NCI-H1105 treated with DMSO at 0.1 percent for 48 hours (cell line): ENCODE data around the gene KDSR.

Source experiments
- DNase-seq: peaks from one replicate; lab custom pipeline; 2025; lab: John Stamatoyannopoulos, UW

The KDSR gene

DNA sequence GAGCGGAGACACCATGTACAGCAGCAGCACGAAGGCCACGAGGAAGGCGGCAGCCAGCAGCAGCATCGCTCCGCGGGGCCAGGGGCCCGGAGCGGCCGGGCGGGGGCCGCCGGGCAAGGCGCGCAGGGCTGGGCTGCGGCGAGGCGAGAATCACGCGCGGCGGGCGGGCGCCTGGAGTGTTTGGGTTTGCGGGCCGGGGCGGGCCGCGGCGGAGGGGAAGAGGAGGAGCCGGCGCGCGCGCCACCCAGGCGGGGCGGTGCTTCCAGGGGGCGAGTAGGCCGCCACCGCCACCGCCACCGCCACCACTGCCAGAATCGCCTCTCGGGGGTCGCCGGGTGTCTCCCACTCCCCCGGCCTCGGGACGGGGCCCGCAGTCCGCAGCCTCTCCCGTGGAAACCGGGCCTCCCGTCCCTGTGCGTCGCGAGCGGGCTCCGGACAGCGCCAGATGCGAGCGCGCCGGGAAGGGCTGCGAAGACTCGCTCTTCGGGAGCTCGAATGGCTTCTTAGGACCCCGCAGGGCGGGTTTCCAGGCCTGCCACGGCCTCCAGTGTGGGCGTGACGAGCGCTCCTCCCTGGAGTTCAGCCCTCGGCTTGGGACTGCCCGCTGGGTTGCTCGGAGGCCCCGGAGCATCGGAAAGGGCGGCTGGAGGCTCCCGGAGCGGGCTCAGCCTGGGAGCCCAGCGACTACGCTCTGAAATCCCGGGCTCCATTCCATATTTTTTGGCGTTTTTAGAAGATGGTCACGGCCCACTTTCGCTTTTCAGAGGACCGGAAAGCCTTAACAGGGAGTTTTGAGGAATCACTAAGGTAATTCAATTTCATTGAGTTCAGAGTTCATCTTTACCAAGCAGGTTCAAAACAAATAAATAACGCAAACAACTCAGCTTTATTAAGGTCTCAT lies at the start of gene KDSR:
KDSR (minus strand) TSS at position 154 of the 901 bp plus-strand sequence; CDS start at position 66, 88 bp downstream.
- DNase-seq: peak; percentile 99

GRCh38 chr18:63412953-63413352 lies 45.9 kb upstream of the KDSR start:
- DNase-seq: no peak

DNA sequence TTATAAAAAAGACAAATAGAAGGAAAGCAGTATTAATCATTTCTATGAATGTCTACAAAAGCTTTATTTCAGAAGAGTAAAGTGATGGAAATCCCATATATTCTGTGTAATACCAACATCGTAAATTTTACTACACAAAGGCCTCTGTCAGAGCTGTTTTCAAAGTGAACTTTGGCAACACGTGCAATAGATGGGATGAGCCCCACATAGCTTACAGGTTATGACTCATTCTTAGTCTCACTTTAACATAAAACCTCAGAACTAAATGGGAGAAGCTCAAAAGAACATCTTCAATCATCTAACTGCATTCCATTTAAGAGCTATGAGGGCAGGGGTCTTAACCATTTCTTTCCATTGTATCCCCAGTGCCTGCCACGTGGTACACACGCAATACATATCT lies 43.8 kb upstream of the KDSR start:
- no peak for DNase-seq

- DNase-seq: no peak
Measured at GRCh38 chr18:63409301-63409700, 42.3 kb upstream of the KDSR start.

GRCh38 chr18:63407734-63408133 lies 40.7 kb upstream of the KDSR start:
- no peak for DNase-seq

DNA sequence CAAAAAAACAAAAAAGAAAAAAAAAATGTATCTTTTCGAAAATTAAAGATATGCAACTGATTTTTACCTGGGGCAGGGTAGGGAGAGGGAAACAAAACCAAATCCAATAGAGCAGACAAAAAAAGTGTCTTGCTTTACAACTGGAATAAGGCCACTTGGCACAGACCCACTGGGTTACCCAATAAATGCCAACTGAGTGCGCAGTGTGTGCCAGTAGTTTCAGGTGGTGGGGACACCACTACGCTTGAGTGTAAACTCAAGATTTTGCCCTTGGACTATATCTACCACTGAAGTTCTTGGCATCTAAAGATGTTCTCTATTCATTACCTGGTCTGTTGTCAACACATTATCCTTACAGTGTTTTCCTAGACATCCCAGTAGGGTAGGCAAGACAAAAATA lies 39.0 kb upstream of the KDSR start:
- no peak for DNase-seq

DNA sequence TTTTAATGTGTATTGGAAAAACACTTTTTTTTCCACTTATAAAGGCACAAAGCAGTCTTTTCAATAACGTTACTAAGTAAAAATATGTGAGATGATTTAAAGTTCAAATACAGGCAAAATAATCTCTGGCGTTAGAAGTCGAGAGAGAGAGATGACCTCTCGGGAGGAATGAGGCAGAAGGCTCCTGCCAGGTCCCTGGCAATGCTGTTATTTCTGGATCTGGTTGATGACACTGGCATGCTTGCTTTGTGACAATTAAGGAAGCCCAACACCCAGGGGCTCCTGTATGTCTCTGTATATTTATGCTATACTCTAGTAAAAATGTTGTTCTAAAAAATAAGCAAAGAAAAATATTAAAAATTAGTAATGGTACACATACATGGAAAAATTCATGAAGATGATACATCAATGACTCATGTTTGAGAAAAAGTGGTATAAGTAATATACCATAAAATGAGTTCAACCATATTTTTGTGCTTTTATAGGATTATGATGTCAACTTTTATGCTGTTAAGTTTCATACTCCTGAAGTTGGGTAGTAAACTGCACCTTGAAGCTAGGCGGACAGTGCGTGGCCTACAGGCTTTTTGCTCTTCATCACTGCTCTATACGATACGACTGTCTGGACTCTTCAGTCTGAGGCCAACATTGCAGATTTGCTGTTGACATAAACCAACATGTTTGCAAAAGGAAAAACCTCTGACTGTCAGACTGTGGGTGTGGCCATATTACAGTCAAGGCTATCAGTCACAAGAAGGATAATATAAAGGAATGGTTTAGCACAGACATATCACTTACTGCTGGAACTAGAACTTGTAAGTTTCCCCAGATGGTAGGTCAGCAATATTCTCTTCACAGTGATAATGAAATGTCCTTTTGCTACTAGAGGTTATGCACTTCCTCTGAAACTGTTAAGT lies 35.5 kb upstream of the KDSR start:
- no peak for DNase-seq

DNA sequence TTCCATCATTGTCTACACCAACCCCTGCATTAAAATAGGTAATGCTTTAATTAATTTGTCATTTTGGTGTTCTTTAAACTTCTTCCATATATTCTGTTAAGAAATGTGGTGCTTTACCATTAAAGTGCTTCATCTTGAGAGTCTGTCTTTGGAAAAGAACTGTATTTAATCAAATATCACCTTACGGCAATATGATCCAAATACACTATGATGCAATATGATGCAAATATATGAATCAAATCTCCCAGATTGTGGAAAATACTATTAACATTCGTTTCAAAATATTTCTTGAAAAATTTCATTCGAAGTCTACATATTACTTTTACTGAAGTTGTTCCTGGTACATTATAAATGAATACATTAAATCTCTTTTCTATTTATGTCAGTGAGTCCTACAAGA lies 32.3 kb upstream of the KDSR start:
- no peak for DNase-seq

- no peak for DNase-seq
Measured at GRCh38 chr18:63397349-63397748, 30.3 kb upstream of the KDSR start.

GRCh38 chr18:63395503-63395902 lies 28.5 kb upstream of the KDSR start:
- DNase-seq: no peak

DNA sequence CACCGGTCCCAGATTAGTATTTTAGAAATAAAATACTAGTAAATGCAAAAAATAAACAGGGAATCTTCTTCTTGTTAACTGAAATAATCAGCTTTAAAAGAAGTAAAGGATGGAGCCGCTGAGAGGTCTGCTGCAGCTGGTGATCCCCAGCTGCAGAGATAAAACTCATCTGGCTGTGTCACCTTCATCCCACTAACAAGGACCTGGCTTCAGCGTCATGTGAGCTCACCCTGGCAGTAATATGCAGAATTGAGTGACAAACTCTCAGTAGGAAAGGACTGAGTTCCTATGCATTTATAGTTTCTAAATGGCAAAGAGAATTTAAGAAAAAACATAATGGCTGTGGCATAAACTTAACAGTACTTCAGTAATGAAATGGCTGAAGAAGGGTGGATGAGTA lies 27.9 kb upstream of the KDSR start:
- DNase-seq: no peak

- no peak for DNase-seq
Measured at GRCh38 chr18:63387861-63388260, 20.9 kb upstream of the KDSR start.

- DNase-seq: no peak
Measured at GRCh38 chr18:63382843-63383242, 15.8 kb upstream of the KDSR start.

- no peak for DNase-seq
Measured at GRCh38 chr18:63379639-63379962, 12.6 kb upstream of the KDSR start.

- no peak for DNase-seq
Measured at GRCh38 chr18:63378919-63379638, 12.1 kb upstream of the KDSR start.

- DNase-seq: no peak
Measured at GRCh38 chr18:63377275-63377980, 10.4 kb upstream of the KDSR start.

DNA sequence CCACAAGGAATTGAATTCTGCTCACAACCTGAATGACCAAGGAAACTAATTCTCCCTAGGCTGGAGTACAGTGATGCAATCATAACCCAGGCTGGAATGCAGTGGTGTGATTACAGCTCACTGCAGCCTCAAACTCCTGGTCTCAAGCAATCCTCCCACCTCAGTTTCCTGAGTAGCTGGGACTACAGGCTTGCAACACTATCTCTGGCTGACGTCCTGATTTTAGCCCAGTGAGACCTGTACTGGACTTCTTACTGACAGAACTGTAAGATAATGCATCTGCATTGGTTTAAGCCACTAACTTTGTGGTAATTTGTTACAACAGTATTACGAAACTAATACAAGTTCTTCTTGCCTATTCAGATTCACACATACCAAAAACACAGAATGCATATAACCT lies 9.5 kb upstream of the KDSR start:
- DNase-seq: no peak

- DNase-seq: no peak
Measured at GRCh38 chr18:63374540-63374939, 7.5 kb upstream of the KDSR start.

DNA sequence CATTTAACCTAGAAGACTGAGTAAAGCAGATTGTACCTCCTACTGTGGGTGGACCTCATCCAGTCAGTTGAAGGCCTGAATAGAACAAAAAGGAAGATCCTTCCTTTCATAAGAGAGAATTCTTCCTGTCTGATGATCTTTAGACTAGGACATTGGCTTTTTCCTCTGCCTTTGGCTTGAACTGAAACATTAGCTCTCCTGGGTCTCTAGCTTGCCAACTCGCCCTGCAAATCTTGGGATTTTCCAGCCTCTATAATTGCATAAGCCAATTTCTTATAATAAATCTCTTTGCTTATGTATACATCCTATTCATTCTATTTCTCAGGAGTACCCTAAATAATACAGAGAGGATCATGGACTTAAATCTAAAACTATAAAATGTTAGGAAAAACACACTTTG lies 6.2 kb upstream of the KDSR start:
- DNase-seq: no peak

DNA sequence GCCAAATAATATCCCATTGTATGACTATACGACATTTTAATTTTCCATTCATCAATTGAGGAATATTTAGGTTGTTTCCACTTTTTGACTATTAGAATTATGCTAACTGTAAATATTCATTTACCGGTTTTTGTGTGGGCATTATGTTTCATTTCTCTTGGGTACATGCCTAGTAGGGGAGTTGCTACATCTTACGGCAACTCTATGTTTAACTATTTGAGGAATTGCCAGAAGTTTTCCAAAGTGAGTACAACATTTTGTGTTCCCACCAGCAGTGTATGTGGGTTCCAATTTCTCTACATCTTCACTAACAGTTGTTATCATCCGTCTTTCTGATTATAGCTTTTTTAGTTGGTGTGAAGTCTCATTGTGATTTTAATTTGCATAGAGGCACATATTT lies 1.6 kb upstream of the KDSR start:
- no peak for DNase-seq

DNA sequence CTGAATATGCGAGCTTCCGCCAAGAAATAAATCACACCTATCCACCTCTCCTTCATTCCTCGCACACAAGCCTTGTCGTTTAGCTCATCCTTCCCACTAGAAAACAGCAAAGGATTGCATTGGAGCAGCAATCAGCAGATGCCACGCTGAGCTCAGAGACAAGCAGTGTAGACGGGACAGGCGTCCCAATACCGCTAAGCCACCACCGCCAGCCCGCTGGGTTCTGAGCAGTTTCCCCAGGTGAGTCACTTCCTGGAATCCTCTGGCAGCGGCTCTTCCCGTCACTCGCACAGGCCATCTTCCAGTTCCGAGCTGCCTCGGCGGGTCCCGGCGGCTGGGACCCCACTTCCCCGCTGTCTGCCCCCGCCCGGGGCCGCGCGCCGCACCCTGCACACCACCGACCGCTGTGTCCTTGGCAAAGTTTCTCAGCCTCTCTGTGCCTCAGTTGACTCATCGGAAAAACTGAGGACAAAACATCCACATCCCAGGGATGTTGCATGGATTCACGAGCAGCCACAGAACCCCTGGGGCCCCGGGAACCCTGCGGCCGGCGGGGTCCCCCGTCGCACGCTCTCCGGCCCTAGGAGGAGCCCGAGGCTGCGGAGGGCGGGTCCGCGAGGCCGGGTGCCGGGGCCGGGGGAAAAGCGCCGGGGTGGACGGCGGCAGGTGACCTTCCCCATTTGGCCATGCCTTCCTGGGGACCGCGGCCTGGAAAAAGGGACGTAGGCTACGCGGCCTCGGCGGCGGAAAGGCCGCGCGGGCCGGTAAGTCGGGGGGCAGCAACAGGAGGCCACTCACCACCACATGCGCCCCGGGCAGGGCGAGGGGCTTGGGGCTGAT lies 573 bp downstream of the KDSR start:
- DNase-seq: peak; percentile 34
